GM12892 (cell line): ENCODE results near the gene PRM1.

Experiments used
- POLR2A ChIP-seq: IDR thresholded peaks from 2 replicates; pipeline ENCODE4 v1.6.1; 2011; ENCODE audit warnings: low read depth, low read length, control low read depth
- POLR2AphosphoS5 ChIP-seq: IDR thresholded peaks from 2 replicates; pipeline ENCODE4 v1.6.1; 2011; ENCODE audit warnings: low read depth, low read length, control low read depth
- TAF1 ChIP-seq: IDR thresholded peaks from 2 replicates; pipeline ENCODE4 v1.6.1; 2011; ENCODE audit warnings: low read depth, mild to moderate bottlenecking, control low read depth, low read length, borderline replicate concordance

- no peak for TF ChIP-seq POLR2AphosphoS5
- TF ChIP-seq POLR2A: no peak
- no peak for TF ChIP-seq TAF1
Observed at GRCh38 chr16:11239644-11240632, 41.2 kb downstream of the PRM1 start.
